HEK293T (cell line): ENCODE measurements around the gene TPRG1.

Source experiments
- BHLHE40 ChIP-seq: fragments of 450-650 bp; IDR thresholded peaks from 2 replicates; pipeline ENCODE4 v1.6.1; 2016; ENCODE audit warnings: mild to moderate bottlenecking, moderate library complexity, borderline replicate concordance
- CTBP1 ChIP-seq: fragments of 450-650 bp; IDR thresholded peaks from 2 replicates; pipeline ENCODE4 v1.6.1; 2016; ENCODE audit warnings: borderline replicate concordance
- FOXA1 ChIP-seq: fragments of 450-650 bp; IDR thresholded peaks from 2 replicates; pipeline ENCODE4 v1.6.1; 2016; ENCODE audit warnings: mild to moderate bottlenecking
- FOXK2 ChIP-seq: fragments of 450-650 bp; IDR thresholded peaks from 2 replicates; pipeline ENCODE4 v1.6.1; 2016; ENCODE audit warnings: mild to moderate bottlenecking
- FOXM1 ChIP-seq: fragments of 450-650 bp; IDR thresholded peaks from 2 replicates; pipeline ENCODE4 v1.6.1; 2017; ENCODE audit warnings: mild to moderate bottlenecking, borderline replicate concordance
- HDGF ChIP-seq: fragments of 450-650 bp; IDR thresholded peaks from 2 replicates; pipeline ENCODE4 v1.6.1; 2017; ENCODE audit warnings: antibody characterized with exemption, borderline replicate concordance
- NFRKB ChIP-seq: fragments of 450-650 bp; IDR thresholded peaks from 2 replicates; pipeline ENCODE4 v1.6.1; 2016; ENCODE audit warnings: mild to moderate bottlenecking, moderate library complexity
- SP1 ChIP-seq: fragments of 450-650 bp; IDR thresholded peaks from 2 replicates; pipeline ENCODE4 v1.6.1; 2017
- SUZ12 ChIP-seq: fragments of 450-650 bp; IDR thresholded peaks from 2 replicates; pipeline ENCODE4 v1.6.1; 2016; ENCODE audit warnings: mild to moderate bottlenecking
- TARDBP ChIP-seq: fragments of 450-650 bp; IDR thresholded peaks from 2 replicates; pipeline ENCODE4 v1.6.1; 2016
- ZNF384 ChIP-seq: fragments of 450-650 bp; IDR thresholded peaks from 2 replicates; pipeline ENCODE4 v1.6.1; 2016

GRCh38 chr3:189295089-189295488 is 123.3 kb downstream of the TPRG1 start:
- TF ChIP-seq SUZ12 (no peak), SP1 (no peak), HDGF (no peak), FOXM1 (no peak), FOXK2 (no peak), BHLHE40 (no peak), NFRKB (no peak), ZNF384 (no peak), TARDBP (no peak), FOXA1 (no peak), CTBP1 (no peak)
